ENCODE data around the gene ZDHHC7.

- TF ChIP-seq CTCF (IDR thresholded peaks at IDR 0.05) = no peak
- TF ChIP-seq POLR2AphosphoS5 (IDR thresholded peaks at IDR 0.05; ENCODE audit: insufficient read depth in 1 of 2, low read depth in 1 of 2) = no peak
These were observed 38.1 kb downstream of the ZDHHC7 start for GRCh38 chr16:84973236-84973635.

Data from vagina (tissue), 2 donors.